ENCODE results near the gene CCDC50. TPM values are rescaled to one million over a fixed set of nuclear protein-coding genes. Genes with fewer than 3 reads are reported as not detected.
A peak's percentile ranks its signal among the peaks of the same experiment; 100 is the strongest.

Gene CCDC50
- total and polyA plus RNA-seq, 10 of the 15 experiments (the other 5 are each of a cell fraction or from before 2014, with no cell fraction given), result 46.7 to 150 (median 125) TPM

DNA sequence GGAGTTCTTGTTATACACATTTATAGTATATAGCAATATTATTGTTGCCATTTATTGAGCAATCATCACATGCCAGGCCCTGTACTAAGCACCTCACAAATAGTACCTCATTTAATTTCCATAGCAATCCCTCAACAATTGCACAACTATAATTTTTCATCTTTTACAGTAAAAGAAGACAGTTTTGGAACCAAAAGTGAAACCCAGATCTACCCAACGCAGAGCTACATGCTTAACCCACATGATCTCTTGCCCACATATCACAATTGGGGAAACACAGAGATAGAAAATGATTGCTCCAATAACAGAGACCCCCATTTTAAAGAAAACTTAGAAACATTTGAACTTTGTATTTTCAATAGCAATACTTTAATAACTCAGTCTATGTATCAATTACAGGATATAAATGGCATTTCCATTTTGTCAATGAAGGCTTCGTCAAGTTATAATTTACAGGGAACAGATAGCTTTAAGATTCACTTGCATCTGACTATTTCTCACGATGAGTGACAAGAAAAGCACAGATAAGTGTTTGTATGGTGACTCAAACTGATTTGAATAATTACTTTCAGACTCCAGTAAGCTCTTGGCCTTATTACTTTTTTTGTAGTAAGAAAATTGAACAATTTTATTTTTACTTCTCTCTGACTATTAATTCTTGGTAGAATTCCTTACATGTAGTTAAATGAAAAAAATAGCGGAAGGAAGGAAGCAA, 38.7 kb upstream of the CCDC50 start (continued):
- TF ChIP-seq ZNF217 (IDR thresholded peaks at IDR 0.05) (0 out of 2 replicates have a peak, but pooled peaks have one; percentile 17), NFIC (IDR thresholded peaks at IDR 0.05; ENCODE audit: low read depth, low read length) (peak; percentile 24; the same call in 1 of the 2 replicates)
- TF ChIP-seq, protein P1, sequence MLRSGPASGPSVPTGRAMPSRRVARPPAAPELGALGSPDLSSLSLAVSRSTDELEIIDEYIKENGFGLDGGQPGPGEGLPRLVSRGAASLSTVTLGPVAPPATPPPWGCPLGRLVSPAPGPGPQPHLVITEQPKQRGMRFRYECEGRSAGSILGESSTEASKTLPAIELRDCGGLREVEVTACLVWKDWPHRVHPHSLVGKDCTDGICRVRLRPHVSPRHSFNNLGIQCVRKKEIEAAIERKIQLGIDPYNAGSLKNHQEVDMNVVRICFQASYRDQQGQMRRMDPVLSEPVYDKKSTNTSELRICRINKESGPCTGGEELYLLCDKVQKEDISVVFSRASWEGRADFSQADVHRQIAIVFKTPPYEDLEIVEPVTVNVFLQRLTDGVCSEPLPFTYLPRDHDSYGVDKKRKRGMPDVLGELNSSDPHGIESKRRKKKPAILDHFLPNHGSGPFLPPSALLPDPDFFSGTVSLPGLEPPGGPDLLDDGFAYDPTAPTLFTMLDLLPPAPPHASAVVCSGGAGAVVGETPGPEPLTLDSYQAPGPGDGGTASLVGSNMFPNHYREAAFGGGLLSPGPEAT (IDR thresholded peaks at IDR 0.05; ENCODE audit: low read depth), result peak; percentile 38; the same call in 1 of the 2 replicates

DNA sequence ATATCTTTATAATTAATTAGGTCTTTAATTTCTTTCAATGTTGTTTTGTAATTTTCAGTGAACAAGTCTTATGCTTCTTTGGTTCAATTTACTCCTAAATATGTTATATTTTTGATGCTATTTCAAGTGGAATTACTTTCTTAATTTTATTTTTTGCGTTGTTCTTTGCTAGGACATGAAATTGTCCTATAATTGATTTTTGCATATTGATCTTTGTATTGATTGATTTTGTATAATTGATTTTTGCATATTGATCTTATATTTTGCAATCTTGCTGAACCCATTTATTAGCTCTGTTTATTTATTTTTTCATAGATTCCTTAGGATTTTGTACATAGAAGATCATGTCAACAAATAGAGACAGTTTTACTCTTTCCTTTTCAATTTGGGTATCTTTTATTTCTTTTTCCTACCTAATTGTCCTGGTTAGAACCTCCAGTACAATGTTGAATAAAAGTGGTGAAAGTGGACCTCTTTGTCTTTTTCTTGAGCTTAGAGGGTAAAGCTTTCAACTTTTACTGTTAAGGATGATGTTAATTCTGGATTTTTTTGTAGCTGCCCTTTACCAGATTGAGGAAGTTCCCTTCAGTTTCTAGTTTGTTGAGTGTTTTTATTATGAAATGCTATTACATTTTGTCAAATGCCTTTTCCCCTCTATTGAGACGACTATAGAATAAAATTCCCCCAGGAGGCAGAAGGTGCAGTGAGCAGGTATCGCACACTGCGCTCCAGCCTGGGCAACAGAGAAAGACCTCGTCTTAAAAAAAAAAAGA, 36.8 kb upstream of the CCDC50 start:
- Histone ChIP-seq H3K27me3 (replicated peaks in 1 of 2; ENCODE audit: control insufficient read depth in 2 of 2, insufficient read depth in 2 of 2, low read length in 1 of 2) (no peaks in the 10 kb centered on the region), H4K20me1 (ENCODE audit: control insufficient read depth, insufficient read depth) (no peaks in the 10 kb centered on the region), H3K9ac (ENCODE audit: control insufficient read depth, insufficient read depth, low read length) (no peak overlapping the region), H3K4me1 (ENCODE audit: control insufficient read depth, insufficient read depth, low read length) (peaks cover 30% of the 10 kb centered on the region), H3K4me3 (no peak overlapping the region), H2AFZ (ENCODE audit: control insufficient read depth, low read depth, low read length) (no peak overlapping the region), H3K27ac (ENCODE audit: control insufficient read depth, insufficient read depth) (no peak overlapping the region), H3K79me2 (ENCODE audit: control insufficient read depth, insufficient read depth, low read length) (no peaks in the 10 kb centered on the region), H3K4me2 (ENCODE audit: control insufficient read depth, insufficient read depth) (no peak overlapping the region; the same call in 1 of the 2 replicates), H3K36me3 (ENCODE audit: control insufficient read depth in 2 of 2, insufficient read depth in 2 of 2, low read length in 1 of 2) (no peaks in the 10 kb centered on the region), H3K9me3 (replicated peaks; ENCODE audit: control insufficient read depth, insufficient read depth, low read length) (no peaks in the 10 kb centered on the region)
- FAIRE-seq, result no peak
- intact Hi-C loops (cut with micrococcal nuclease; ENCODE audit: unreplicated experiment) (no loop called here), in situ Hi-C loops (cut with MboI) (no loop called here)
- ChIA-PET SMC1A (ENCODE audit: uncharacterized antibody, unreplicated experiment) (interaction anchor here (0.6 to 12.4 kb wide), 20 partner anchors 9 to 157 kb away, joined by 3 to 375 read pairs (median 4); partner anchors contain the start of genes CCDC50 and UTS2B), RAD21 (ENCODE audit: unreplicated experiment) (interaction anchor here (0.7 to 4.3 kb wide), 20 partner anchors 9 to 155 kb away, joined by 3 to 55 read pairs (median 5); partner anchors contain the start of genes CCDC50 and UTS2B), CTCF (interaction anchor here (0.9 to 4.7 kb wide), 8 partner anchors 9 to 156 kb away, joined by 3 to 26 read pairs (median 4); partner anchors contain the start of gene CCDC50), POLR2A (interaction anchor here (0.7 to 3.0 kb wide), 5 partner anchors 8 to 49 kb away, joined by 3 to 17 read pairs (median 3); no protein-coding TSS in a partner anchor)
- 61% methylated on average over 5 of the region's 5 CpGs for WGBS (ENCODE audit: insufficient coverage, insufficient replicate concordance, low lambda C conversion rate, missing lambda C conversion rate)
- no TSS peak for BruUV-seq (replicated peaks)
- ATAC-seq, result no peak
- TF ChIP-seq YY1 (IDR thresholded peaks at IDR 0.05; ENCODE audit: low read depth, low read length) (no peak), BRCA1 (IDR thresholded peaks at IDR 0.05; ENCODE audit: low read depth, low read length) (no peak), RCOR1 (conservative IDR thresholded peaks at IDR 0.05; ENCODE audit: low read depth, low read length) (no peak)
- TF ChIP-seq, protein P2, sequence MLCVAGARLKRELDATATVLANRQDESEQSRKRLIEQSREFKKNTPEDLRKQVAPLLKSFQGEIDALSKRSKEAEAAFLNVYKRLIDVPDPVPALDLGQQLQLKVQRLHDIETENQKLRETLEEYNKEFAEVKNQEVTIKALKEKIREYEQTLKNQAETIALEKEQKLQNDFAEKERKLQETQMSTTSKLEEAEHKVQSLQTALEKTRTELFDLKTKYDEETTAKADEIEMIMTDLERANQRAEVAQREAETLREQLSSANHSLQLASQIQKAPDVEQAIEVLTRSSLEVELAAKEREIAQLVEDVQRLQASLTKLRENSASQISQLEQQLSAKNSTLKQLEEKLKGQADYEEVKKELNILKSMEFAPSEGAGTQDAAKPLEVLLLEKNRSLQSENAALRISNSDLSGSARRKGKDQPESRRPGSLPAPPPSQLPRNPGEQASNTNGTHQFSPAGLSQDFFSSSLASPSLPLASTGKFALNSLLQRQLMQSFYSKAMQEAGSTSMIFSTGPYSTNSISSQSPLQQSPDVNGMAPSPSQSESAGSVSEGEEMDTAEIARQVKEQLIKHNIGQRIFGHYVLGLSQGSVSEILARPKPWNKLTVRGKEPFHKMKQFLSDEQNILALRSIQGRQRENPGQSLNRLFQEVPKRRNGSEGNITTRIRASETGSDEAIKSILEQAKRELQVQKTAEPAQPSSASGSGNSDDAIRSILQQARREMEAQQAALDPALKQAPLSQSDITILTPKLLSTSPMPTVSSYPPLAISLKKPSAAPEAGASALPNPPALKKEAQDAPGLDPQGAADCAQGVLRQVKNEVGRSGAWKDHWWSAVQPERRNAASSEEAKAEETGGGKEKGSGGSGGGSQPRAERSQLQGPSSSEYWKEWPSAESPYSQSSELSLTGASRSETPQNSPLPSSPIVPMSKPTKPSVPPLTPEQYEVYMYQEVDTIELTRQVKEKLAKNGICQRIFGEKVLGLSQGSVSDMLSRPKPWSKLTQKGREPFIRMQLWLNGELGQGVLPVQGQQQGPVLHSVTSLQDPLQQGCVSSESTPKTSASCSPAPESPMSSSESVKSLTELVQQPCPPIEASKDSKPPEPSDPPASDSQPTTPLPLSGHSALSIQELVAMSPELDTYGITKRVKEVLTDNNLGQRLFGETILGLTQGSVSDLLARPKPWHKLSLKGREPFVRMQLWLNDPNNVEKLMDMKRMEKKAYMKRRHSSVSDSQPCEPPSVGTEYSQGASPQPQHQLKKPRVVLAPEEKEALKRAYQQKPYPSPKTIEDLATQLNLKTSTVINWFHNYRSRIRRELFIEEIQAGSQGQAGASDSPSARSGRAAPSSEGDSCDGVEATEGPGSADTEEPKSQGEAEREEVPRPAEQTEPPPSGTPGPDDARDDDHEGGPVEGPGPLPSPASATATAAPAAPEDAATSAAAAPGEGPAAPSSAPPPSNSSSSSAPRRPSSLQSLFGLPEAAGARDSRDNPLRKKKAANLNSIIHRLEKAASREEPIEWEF (IDR thresholded peaks at IDR 0.05; ENCODE audit: insufficient replicate concordance, low read depth, low read length), result peak; percentile 57
- DNase-seq (ENCODE audit: low read depth, low spot score), result no peak

Measured in GM12878 (cell line).